ENCODE measurements around the gene RETREG1.

DNA sequence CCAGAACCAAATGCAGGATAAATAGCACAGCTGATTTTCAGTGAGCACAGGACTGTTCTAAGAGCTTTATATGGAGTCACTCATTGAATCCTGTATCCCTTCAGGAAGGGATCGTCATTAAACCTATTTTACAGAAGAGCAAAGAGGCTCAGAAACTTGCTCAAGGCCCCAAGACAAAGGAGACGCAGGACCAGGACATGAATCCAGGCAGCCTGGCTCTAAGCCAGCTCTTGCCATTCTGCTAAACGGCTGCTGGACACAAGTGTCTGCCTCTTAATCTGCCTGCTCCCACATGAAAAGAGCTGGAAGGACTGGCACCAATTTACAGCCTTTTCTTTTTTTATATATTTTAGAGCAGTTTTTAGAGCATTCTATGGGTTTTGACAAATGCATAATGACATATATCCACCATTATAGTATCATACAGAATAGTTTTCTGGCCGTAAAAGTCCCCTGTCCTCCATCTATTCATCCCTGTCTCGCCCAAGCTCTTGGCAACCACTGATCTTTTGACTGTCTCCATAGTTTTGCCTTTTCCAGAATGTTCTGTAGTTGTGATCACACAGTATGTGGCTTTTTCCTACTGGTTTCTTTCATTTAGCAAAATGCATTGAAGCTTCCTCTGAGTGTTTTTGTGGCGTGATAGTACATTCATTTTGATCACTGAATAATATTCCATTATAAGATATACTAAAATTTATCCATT lies 37.5 kb downstream of the RETREG1 start:
- TF ChIP-seq HDGF (IDR thresholded peaks at IDR 0.05; ENCODE audit: borderline replicate concordance), result no peak
- no peak for TF ChIP-seq LEF1 (IDR thresholded peaks at IDR 0.05; ENCODE audit: borderline replicate concordance)
- no peak for TF ChIP-seq SP1 (IDR thresholded peaks at IDR 0.05)
- TF ChIP-seq ZNF384 (IDR thresholded peaks at IDR 0.05), result no peak
- TF ChIP-seq FOXK2 (IDR thresholded peaks at IDR 0.05), result no peak
- no peak for TF ChIP-seq NFRKB (IDR thresholded peaks at IDR 0.05)
- TF ChIP-seq ELF4 (IDR thresholded peaks at IDR 0.05), result no peak
- no peak for TF ChIP-seq FOXM1 (IDR thresholded peaks at IDR 0.05; ENCODE audit: borderline replicate concordance)
- no peak for TF ChIP-seq FOXA1 (IDR thresholded peaks at IDR 0.05)
- TF ChIP-seq L3MBTL2 (conservative IDR thresholded peaks at IDR 0.05), result no peak
- no peak for TF ChIP-seq SUZ12 (IDR thresholded peaks at IDR 0.05)
- TF ChIP-seq TARDBP (IDR thresholded peaks at IDR 0.05), result no peak

All from HEK293T (cell line).